Ascending aorta (tissue), 2 donors: ENCODE results near the gene TPRG1. TPM values are rescaled to one million over a fixed set of nuclear protein-coding genes. Genes with fewer than 3 reads are reported as not detected.

Source experiments
- DNase-seq, 2 donors: peaks; one replicate each; pipeline ENCODE4 v3.0.0-alpha.2; 2019; ENCODE audit warnings: low spot score in 2 of 2
- H3K27ac ChIP-seq, 2 donors: fragments of 200-600 bp; sonication (generic); one replicate each; pipeline ENCODE4 v1.5.1; 2016 to 2017; ENCODE audit warnings: mild to moderate bottlenecking in 1 of 2
- H3K27me3 ChIP-seq: fragments of 200-600 bp; sonication (generic); one replicate; pipeline ENCODE4 v1.5.1; 2017
- H3K36me3 ChIP-seq, 2 donors: fragments of 200-600 bp; sonication (generic); one replicate each; pipeline ENCODE4 v1.5.1; 2016
- H3K4me1 ChIP-seq, 2 donors: fragments of 200-600 bp; sonication (generic); one replicate each; pipeline ENCODE4 v1.5.1; 2016 to 2017; ENCODE audit warnings: mild to moderate bottlenecking in 1 of 2
- H3K4me3 ChIP-seq, 2 donors: fragments of 200-600 bp; sonication (generic); one replicate each; pipeline ENCODE4 v1.5.1; 2016 to 2017; ENCODE audit warnings: mild to moderate bottlenecking in 1 of 2
- H3K9me3 ChIP-seq, 2 donors: fragments of 200-600 bp; sonication (generic); one replicate each; pipeline ENCODE4 v1.5.1; 2016
- CTCF ChIP-seq, 3 experiments: fragments of 200-600 bp in 2 of 3; fragments of 450-650 bp in 1 of 3; sonication (generic) in 2 of 3; IDR thresholded peaks; one replicate each; pipeline ENCODE4 v1.5.1; 2016 to 2019; ENCODE audit warnings: antibody characterized with exemption in 3 of 3, mild to moderate bottlenecking in 1 of 3, moderate library complexity in 1 of 3
- intact Hi-C: fragments of 100-400 bp; cut with DNase I; formaldehyde crosslinking; loops from one replicate; pipeline ENCODE4 v1.15.1; 2023
- total RNA-seq: library from RNA; depleted of rRNA; stranded (reverse); fragments of >200 nt; gene quantifications from one replicate; pipeline ENCODE4 v1.1.0, GENCODE V29; 2016

Gene TPRG1
- total RNA-seq, 1 donor from 2014 or later = 6.4 TPM

GRCh38 chr3:189172668-189173419 is 1.1 kb downstream of the TPRG1 start:
- no peak for TF ChIP-seq CTCF (IDR thresholded peaks at IDR 0.05)
- H3K27ac ChIP-seq = no peak overlapping the region
- no peaks in the 10 kb centered on the region for H3K4me1 ChIP-seq
- intact Hi-C loops = no loop called here
- H3K27me3 ChIP-seq = no peaks in the 10 kb centered on the region
- H3K36me3 ChIP-seq = no peaks in the 10 kb centered on the region
- no peak overlapping the region for H3K4me3 ChIP-seq
- DNase-seq = no peak
- no peaks in the 10 kb centered on the region for H3K9me3 ChIP-seq

- no peaks in the 10 kb centered on the region for H3K36me3 ChIP-seq
- no peak overlapping the region for H3K27ac ChIP-seq
- no peak for TF ChIP-seq CTCF (IDR thresholded peaks at IDR 0.05)
- no peak overlapping the region for H3K4me3 ChIP-seq
- intact Hi-C loops = no loop called here
- peaks cover 0 to 12% of the 10 kb centered on the region in 2 donors for H3K9me3 ChIP-seq
- no peaks in the 10 kb centered on the region for H3K4me1 ChIP-seq
- DNase-seq = no peak
- H3K27me3 ChIP-seq = no peaks in the 10 kb centered on the region
Observed at GRCh38 chr3:189184566-189184965, 12.8 kb downstream of the TPRG1 start.

- H3K27ac ChIP-seq = peak overlapping the region; percentile 30 to 59
- H3K4me1 ChIP-seq = no peaks in the 10 kb centered on the region
- intact Hi-C loops = no loop called here
- H3K9me3 ChIP-seq = peaks cover 0 to 5% of the 10 kb centered on the region in 2 donors
- H3K36me3 ChIP-seq = no peaks in the 10 kb centered on the region
- peak overlapping the region in 1 of 2 donors; percentile 25 for H3K4me3 ChIP-seq
- TF ChIP-seq CTCF (IDR thresholded peaks at IDR 0.05) = no peak
- no peaks in the 10 kb centered on the region for H3K27me3 ChIP-seq
- peak in 1 of 2 donors; percentile 68 for DNase-seq
Observed at GRCh38 chr3:189186101-189186500, 14.3 kb downstream of the TPRG1 start.

GRCh38 chr3:189188466-189188865 is 16.7 kb downstream of the TPRG1 start:
- intact Hi-C loops = no loop called here
- no peak overlapping the region for H3K27ac ChIP-seq

GRCh38 chr3:189192725-189193124 is 21.0 kb downstream of the TPRG1 start:
- Histone ChIP-seq H3K36me3 (no peaks in the 10 kb centered on the region), H3K27ac (no peak overlapping the region), H3K4me3 (no peak overlapping the region), H3K9me3 (peaks cover 0 to 27% of the 10 kb centered on the region in 2 donors), H3K4me1 (no peaks in the 10 kb centered on the region), H3K27me3 (no peaks in the 10 kb centered on the region)
- no peak for DNase-seq
- intact Hi-C loops = no loop called here
- no peak for TF ChIP-seq CTCF (IDR thresholded peaks at IDR 0.05)

More at GRCh38 chr3:189188466-189188865, 16.7 kb downstream of the TPRG1 start:
- no peak for DNase-seq
- no peak overlapping the region for H3K4me3 ChIP-seq
- peaks cover 0 to 16% of the 10 kb centered on the region in 2 donors for H3K9me3 ChIP-seq
- TF ChIP-seq CTCF (IDR thresholded peaks at IDR 0.05) = no peak
- H3K27me3 ChIP-seq = no peaks in the 10 kb centered on the region
- no peaks in the 10 kb centered on the region for H3K4me1 ChIP-seq
- H3K36me3 ChIP-seq = no peaks in the 10 kb centered on the region
